HG02759 (cell line): Measurements from ENCODE around the gene SPACDR.
"Not testable (repeated sequence)": the region's sequence is repeated elsewhere in the genome, so short reads cannot be mapped to it uniquely, and the experiment has no call there.

Experiments used
- ATAC-seq: cut with Tn5 transposase; IDR thresholded peaks from one replicate; pipeline ENCODE4 v1.9.1; 2021; ENCODE audit warnings: mild to moderate bottlenecking, moderate library complexity; ENCODE audit not compliant: unreplicated experiment

The SPACDR gene

GRCh38 chr7:100466653-100467605 is 2.9 kb upstream of the SPACDR start:
- ATAC-seq: no peak

GRCh38 chr7:100465702-100466311 is 1.7 kb upstream of the SPACDR start:
- ATAC-seq: no peak

GRCh38 chr7:100465299-100465698 is 1.2 kb upstream of the SPACDR start:
- ATAC-seq: no peak

- no peak for ATAC-seq
Measured at GRCh38 chr7:100464791-100465190, 731 bp upstream of the SPACDR start.

GRCh38 chr7:100457033-100457432 is 7.0 kb downstream of the SPACDR start:
- no peak for ATAC-seq

- ATAC-seq: no peak
Measured at GRCh38 chr7:100456562-100456961, 7.5 kb downstream of the SPACDR start.

GRCh38 chr7:100455206-100455605 is 8.9 kb downstream of the SPACDR start:
- ATAC-seq: no peak

- not testable (repeated sequence) for ATAC-seq
Measured at GRCh38 chr7:100453854-100454253, 10.2 kb downstream of the SPACDR start.

- ATAC-seq: no peak
Measured at GRCh38 chr7:100452513-100452912, 11.5 kb downstream of the SPACDR start.

GRCh38 chr7:100449190-100449795 is 14.8 kb downstream of the SPACDR start:
- no peak for ATAC-seq

- not testable (repeated sequence) for ATAC-seq
Measured at GRCh38 chr7:100447363-100447762, 16.7 kb downstream of the SPACDR start.

- no peak for ATAC-seq
Measured at GRCh38 chr7:100446040-100446439, 18.0 kb downstream of the SPACDR start.

GRCh38 chr7:100444311-100445278 is 19.5 kb downstream of the SPACDR start:
- no peak for ATAC-seq

GRCh38 chr7:100443096-100443840 is 20.8 kb downstream of the SPACDR start:
- no peak for ATAC-seq

- ATAC-seq: no peak
Measured at GRCh38 chr7:100441641-100442535, 22.2 kb downstream of the SPACDR start.

- ATAC-seq: not testable (repeated sequence)
Measured at GRCh38 chr7:100439244-100439643, 24.8 kb downstream of the SPACDR start.

- ATAC-seq: not testable (repeated sequence)
Measured at GRCh38 chr7:100438731-100439130, 25.3 kb downstream of the SPACDR start.

- ATAC-seq: no peak
Measured at GRCh38 chr7:100438172-100438571, 25.9 kb downstream of the SPACDR start.
